Heart right ventricle (tissue), 16 donors: ENCODE results near the gene YDJC. TPM values are rescaled to one million over a fixed set of nuclear protein-coding genes. Genes with fewer than 3 reads are reported as not detected.
"Not testable (repeated sequence)": the region's sequence is repeated elsewhere in the genome, so short reads cannot be mapped to it uniquely, and the experiment has no call there.

Source experiments
- ATAC-seq, 8 donors: fragments of 200-7000 bp; cut with Tn5 transposase; one replicate each; pipeline ENCODE4 v1.9.1; 2020; ENCODE audit warnings: mild to moderate bottlenecking in 8 of 8, moderate library complexity in 8 of 8, moderate number of reproducible peaks in 1 of 8
- DNase-seq, 2 donors: peaks; one replicate each; pipeline ENCODE4 v3.0.0-alpha.2; 2020
- H3K27ac ChIP-seq, 10 donors: fragments of 200-600 bp; sonication (generic) in 2 of 10; one replicate each; pipeline versions ENCODE4 v1.5.0 to v1.8.0; 2020 to 2022; ENCODE audit warnings: mild to moderate bottlenecking in 3 of 10
- H3K27me3 ChIP-seq, 7 donors: fragments of 200-600 bp; one replicate each; pipeline ENCODE4 v1.8.0; 2021 to 2022; ENCODE audit warnings: mild to moderate bottlenecking in 2 of 7
- H3K36me3 ChIP-seq, 9 donors: fragments of 200-600 bp; sonication (generic) in 1 of 9; one replicate each; pipeline versions ENCODE4 v1.5.0 to v1.8.0; 2020 to 2022; ENCODE audit warnings: mild to moderate bottlenecking in 2 of 9
- H3K4me1 ChIP-seq, 9 donors: fragments of 200-600 bp; sonication (generic) in 1 of 9; one replicate each; pipeline versions ENCODE4 v1.5.0 to v1.8.0; 2020 to 2022; ENCODE audit warnings: mild to moderate bottlenecking in 4 of 9
- H3K4me3 ChIP-seq, 10 donors: fragments of 200-600 bp; sonication (generic) in 2 of 10; one replicate each; pipeline versions ENCODE4 v1.5.0 to v1.8.0; 2020 to 2022; ENCODE audit warnings: mild to moderate bottlenecking in 7 of 10, moderate library complexity in 2 of 10
- H3K9me3 ChIP-seq, 11 donors: fragments of 200-600 bp in 10 of 11; sonication (generic) in 2 of 11; one replicate each; pipeline versions ENCODE4 v1.5.0 to v1.8.0; 2013 to 2022; ENCODE audit warnings: mild to moderate bottlenecking in 2 of 11, control low read depth in 1 of 11, moderate library complexity in 1 of 11
- WGBS, 2 donors: extraction: QIAGEN DNeasy Blood & Tissue Kit; methylation state at CpG; one replicate each; pipeline ENCODE4 v1.1.7; 2013; ENCODE audit warnings: inconsistent platforms in 1 of 2; 5-methylcytosine and 5-hydroxymethylcytosine counted together
- intact Hi-C, 10 donors: fragments of 100-400 bp; cut with DNase I; formaldehyde crosslinking; loops; one replicate each; pipeline versions ENCODE4 v1.11.1 to v1.14.2; 2022
- polyA plus RNA-seq, 2 donors: library from polyadenylated mRNA; stranded (reverse); fragments of 200-250 nt; gene quantifications; one replicate each; pipeline ENCODE4 v1.2.3, GENCODE V29; 2013
- total RNA-seq, 10 donors: library from RNA; stranded (reverse); fragmentation: NEBNext Ultra II Directional in 3 of 10; extraction: Animal tissue kit (Norgen Biotek cat#: 25700) in 3 of 10; gene quantifications; one replicate each; pipeline versions ENCODE4 v1.2.1 to v1.2.4, GENCODE V29; 2021 to 2023
- TF ChIP-seq, protein P1 (sequence below), 9 donors: fragments of 200-600 bp; sonication (generic) in 2 of 9; IDR thresholded peaks; one replicate each; pipeline versions ENCODE4 v1.5.0 to v1.8.0; 2021 to 2022; ENCODE audit warnings: antibody characterized with exemption in 9 of 9, mild to moderate bottlenecking in 5 of 9, moderate library complexity in 1 of 9
- donor health status: Arrhythmogenic right ventricular cardiomyopathy.
- donor health status: ischemic (EF 13 %, LVEDD 7.1; RV severe dilation, severe dysfunction).
- donor health status: healthy with polysubstance abuse.
- donor health status: DM: no; HTN: yes; CAD: no.
- donor health status: DM: no; HTN: no; CAD: no.
- donor health status: ischemic (EF 25% LVEDD 6.9; RV normal size, moderate dysfunction).
- donor health status: ischemic (EF 25% LVEDD 5.7; RV mildly dilated, moderate dysfunction).
- donor health status: healthy.
- donor health status: DM: yes; HTN: yes; CAD: no.
- donor health status: Ischemic cardiomyopathy.
- donor health status: ischemic (EF 35%, LVEDD 5.7; RV mildly dilated, moderate dysfunction).
- donor health status: nonischemic (EF 11% LVEDD 7.7; RV severe dilation, severe dysfunction).
- donor health status: DM: yes; HTN: yes; CAD: no.
- donor health status: PGD.
- donor health status: ischemic (EF 29% LVEDD 5.4; RV normal size, mild dysfunction).
- donor health status: nonischemic (EF 23%, LVEDD 6.1; RV moderate dilation, normal function).

YDJC gene
- total and polyA plus RNA-seq, 12 donors: 2.3 to 26.4 (median 4.4) TPM

DNA sequence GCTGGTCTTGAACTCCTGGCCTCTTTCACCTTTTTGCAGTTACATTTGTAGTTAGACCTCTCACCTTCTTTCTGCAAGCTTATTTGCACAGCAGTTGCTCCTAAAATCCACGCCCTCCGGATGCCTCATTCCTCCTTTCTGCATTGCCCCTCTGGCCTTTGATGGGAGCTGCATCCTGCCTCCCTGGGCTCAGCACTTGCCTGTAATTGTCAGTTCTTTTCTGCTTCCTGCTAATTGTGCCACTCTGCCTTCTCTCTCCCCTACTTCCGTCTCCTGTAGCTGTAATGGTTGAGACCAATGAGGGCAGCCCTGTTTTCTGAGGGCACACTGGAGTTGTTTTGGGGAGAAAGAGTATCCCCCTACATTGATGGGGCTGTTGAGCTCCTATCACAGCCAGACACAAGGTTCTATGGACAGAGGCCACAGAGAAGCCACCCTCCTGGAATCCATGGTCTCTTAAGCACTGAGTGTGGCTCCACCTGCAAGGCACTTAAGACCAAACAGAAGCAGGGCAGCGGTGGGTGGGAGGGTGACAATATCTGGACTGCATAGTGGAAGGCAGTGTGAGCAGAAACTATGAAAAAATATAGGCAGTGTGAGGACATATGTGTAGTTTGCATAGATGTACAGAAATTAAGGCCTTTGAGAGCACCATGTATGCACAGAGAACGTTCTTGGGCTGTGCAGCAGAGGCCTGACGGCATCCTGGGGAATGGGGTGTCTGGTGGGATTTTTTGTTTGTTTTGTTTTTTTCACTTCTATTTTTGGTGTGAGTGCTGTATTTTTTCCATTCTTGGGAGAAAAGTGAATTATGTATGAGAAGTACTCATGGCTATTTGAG is 30.5 kb downstream of the YDJC start:
- DNase-seq (no peak), ATAC-seq (no peak)
- Histone ChIP-seq H3K27ac (no peak overlapping the region), H3K36me3 (peaks cover 0 to 53% (median 5%) of the 10 kb centered on the region in 9 donors), H3K4me1 (peaks cover 0 to 45% (median 30%) of the 10 kb centered on the region in 9 donors), H3K4me3 (no peak overlapping the region), H3K9me3 (no peaks in the 10 kb centered on the region), H3K27me3 (no peaks in the 10 kb centered on the region)
- WGBS, 2 donors: 87% methylated on average over 6 of the region's 6 CpGs
- TF ChIP-seq, protein P1, sequence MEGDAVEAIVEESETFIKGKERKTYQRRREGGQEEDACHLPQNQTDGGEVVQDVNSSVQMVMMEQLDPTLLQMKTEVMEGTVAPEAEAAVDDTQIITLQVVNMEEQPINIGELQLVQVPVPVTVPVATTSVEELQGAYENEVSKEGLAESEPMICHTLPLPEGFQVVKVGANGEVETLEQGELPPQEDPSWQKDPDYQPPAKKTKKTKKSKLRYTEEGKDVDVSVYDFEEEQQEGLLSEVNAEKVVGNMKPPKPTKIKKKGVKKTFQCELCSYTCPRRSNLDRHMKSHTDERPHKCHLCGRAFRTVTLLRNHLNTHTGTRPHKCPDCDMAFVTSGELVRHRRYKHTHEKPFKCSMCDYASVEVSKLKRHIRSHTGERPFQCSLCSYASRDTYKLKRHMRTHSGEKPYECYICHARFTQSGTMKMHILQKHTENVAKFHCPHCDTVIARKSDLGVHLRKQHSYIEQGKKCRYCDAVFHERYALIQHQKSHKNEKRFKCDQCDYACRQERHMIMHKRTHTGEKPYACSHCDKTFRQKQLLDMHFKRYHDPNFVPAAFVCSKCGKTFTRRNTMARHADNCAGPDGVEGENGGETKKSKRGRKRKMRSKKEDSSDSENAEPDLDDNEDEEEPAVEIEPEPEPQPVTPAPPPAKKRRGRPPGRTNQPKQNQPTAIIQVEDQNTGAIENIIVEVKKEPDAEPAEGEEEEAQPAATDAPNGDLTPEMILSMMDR (IDR thresholded peaks at IDR 0.05): no peak
- intact Hi-C loops: no loop called here

DNA sequence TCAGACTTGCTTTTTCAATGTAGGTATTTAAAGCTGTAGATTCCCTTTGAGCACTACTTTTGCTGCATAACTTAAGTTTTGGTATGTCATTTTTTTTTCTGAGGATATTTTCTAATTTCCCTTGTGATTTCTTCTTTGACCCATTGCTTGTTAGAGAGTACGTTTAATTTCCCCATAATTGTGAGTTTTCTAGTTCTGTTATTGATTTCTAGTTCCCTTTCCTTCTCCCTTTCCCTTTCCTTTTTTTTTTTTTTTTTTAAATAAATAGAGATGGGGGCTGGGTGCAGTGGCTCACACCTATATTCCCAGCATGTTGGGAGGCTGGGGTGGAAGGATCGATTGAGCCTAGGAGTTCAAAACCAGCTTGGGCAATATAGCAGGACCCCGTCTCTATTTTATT is 31.5 kb downstream of the YDJC start:
- Histone ChIP-seq H3K4me3 (no peak overlapping the region), H3K27ac (no peak overlapping the region), H3K4me1 (peaks cover 3 to 49% (median 35%) of the 10 kb centered on the region in 9 donors), H3K36me3 (peaks cover 0 to 63% (median 15%) of the 10 kb centered on the region in 9 donors), H3K27me3 (no peaks in the 10 kb centered on the region), H3K9me3 (no peaks in the 10 kb centered on the region)
- 82 to 87% methylated on average over 3 of the region's 3 CpGs for WGBS, 2 donors
- intact Hi-C loops: no loop called here
- TF ChIP-seq, protein P1 (IDR thresholded peaks at IDR 0.05): no peak
- DNase-seq (no peak), ATAC-seq (no peak)

DNA sequence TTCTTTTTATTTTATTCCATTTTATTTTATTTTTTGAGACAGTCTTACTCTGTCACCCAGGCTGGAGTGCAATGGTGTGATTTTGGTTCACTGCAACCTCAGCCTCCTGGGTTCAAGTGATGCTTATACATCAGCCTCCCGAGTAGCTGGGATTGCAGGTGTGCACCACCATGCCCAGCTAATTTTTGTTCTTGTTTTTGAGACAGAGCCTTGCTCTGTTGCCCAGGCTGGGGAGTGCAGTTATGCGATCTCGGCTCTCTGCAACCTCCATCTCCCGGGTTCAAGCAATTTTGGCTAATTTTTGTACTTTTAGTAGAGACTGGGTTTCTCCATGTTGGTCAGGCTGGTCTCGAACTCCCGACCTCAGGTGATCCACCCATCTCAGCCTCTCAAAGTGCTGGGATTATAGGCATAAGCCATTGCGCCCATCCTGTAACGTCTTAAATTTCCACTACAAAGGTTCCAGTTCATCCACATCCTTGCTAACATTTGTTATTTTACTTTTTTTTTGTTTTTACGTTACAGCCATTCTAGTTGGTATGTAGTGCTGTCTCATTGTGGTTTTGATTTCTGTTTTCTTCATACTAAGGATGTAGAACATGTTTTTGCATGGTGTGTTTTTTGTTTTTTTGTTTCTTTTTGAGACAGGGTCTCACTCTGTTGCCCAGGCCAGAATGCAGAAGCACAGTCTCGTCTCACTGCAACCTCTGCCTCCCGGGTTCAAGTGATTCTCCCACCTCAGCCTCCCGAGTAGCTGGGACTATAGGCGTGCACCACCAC is 33.3 kb downstream of the YDJC start:
- H3K27ac ChIP-seq, H3K4me3 ChIP-seq, intact Hi-C loops, H3K27me3 ChIP-seq, ATAC-seq, DNase-seq, H3K9me3 ChIP-seq: not testable (repeated sequence)
- WGBS, 2 donors: 95 to 97% methylated on average over 13 of the region's 13 CpGs
- peaks cover 0 to 66% (median 21%) of the 10 kb centered on the region in 9 donors for H3K36me3 ChIP-seq
- H3K4me1 ChIP-seq: peaks cover 3 to 60% (median 38%) of the 10 kb centered on the region in 9 donors

DNA sequence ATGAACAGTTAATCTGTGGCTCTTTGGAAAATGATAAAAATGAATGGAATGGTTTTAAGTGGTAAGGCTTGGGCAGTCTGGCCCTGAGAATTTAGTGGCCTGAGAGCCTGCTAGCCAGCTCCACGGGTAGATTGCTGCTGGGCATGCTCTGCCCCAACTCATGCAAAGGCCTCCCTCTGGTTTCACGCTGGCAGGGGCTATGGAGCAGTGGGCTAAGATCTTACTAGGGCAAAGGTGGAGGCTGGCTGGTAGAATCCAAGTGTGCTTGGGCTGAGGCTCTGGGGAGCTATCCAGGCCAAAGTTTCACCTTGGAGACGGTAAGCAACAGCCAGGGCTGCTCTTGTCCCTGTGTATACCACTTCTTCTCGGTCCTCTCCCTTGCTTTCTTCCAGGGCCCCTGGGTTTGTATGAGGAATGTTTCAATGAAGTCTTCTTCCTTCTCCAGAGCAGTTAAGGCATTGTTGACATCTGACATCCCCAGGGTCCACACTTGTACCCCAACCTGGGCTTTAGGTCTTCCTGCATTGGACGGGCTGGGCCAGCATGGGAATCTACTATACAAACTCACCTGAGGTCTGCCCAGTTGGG is 34.9 kb downstream of the YDJC start:
- H3K4me3 ChIP-seq: no peak overlapping the region
- peaks cover 13 to 76% (median 54%) of the 10 kb centered on the region in 9 donors for H3K4me1 ChIP-seq
- DNase-seq: peak in 1 of 2 donors; percentile 32
- H3K9me3 ChIP-seq: no peaks in the 10 kb centered on the region
- H3K36me3 ChIP-seq: peaks cover 0 to 68% (median 21%) of the 10 kb centered on the region in 9 donors
- WGBS, 2 donors: 66% methylated on average over 5 of the region's 5 CpGs
- peak; percentile 22 to 86 (median 53) for ATAC-seq
- H3K27me3 ChIP-seq: no peaks in the 10 kb centered on the region
- TF ChIP-seq, protein P1 (IDR thresholded peaks at IDR 0.05): no peak
- H3K27ac ChIP-seq: peak overlapping the region in 6 of 10 donors; percentile 23 to 59 (median 33)
- intact Hi-C loops: no loop called here
